Putamen (tissue), 1 donor: ENCODE results near the gene SPRY2.
A peak's percentile ranks its signal among the peaks of the same experiment; 100 is the strongest.
"Not testable (repeated sequence)": the region's sequence is repeated elsewhere in the genome, so short reads cannot be mapped to it uniquely, and the experiment has no call there.

Experiments
- DNase-seq: peaks from one replicate; pipeline ENCODE4 v3.0.0-alpha.2; 2016; ENCODE audit warnings: low spot score

Gene SPRY2

GRCh38 chr13:80348750-80349149 is 7.8 kb upstream of the SPRY2 start:
- DNase-seq: no peak

- DNase-seq: no peak
Measured at GRCh38 chr13:80348314-80348713, 7.4 kb upstream of the SPRY2 start.

GRCh38 chr13:80345771-80346510 is 5.0 kb upstream of the SPRY2 start:
- no peak for DNase-seq

- not testable (repeated sequence) for DNase-seq
Measured at GRCh38 chr13:80344032-80344431, 3.1 kb upstream of the SPRY2 start.

- peak; percentile 87 for DNase-seq
Measured at GRCh38 chr13:80342471-80343371, 1.8 kb upstream of the SPRY2 start.

- DNase-seq: peak; percentile 58
Measured at GRCh38 chr13:80341756-80342370, 937 bp upstream of the SPRY2 start.

GRCh38 chr13:80340651-80341100 is 250 bp downstream of the SPRY2 start:
- peak; percentile 64 for DNase-seq

- peak; percentile 52 for DNase-seq
Measured at GRCh38 chr13:80339912-80340650, 845 bp downstream of the SPRY2 start.

GRCh38 chr13:80339563-80339911 is 1.4 kb downstream of the SPRY2 start:
- peak; percentile 36 for DNase-seq

- peak; percentile 65 for DNase-seq
Measured at GRCh38 chr13:80338781-80339562, 2.0 kb downstream of the SPRY2 start.

- peak; percentile 43 for DNase-seq
Measured at GRCh38 chr13:80337288-80338081, 3.4 kb downstream of the SPRY2 start.

- DNase-seq: no peak
Measured at GRCh38 chr13:80336776-80337287, 4.1 kb downstream of the SPRY2 start.

GRCh38 chr13:80336370-80336769 is 4.6 kb downstream of the SPRY2 start:
- DNase-seq: no peak

GRCh38 chr13:80334597-80335260 is 6.2 kb downstream of the SPRY2 start:
- DNase-seq: no peak

GRCh38 chr13:80331984-80332383 is 8.9 kb downstream of the SPRY2 start:
- DNase-seq: no peak

GRCh38 chr13:80329250-80329649 is 11.7 kb downstream of the SPRY2 start:
- DNase-seq: no peak

- DNase-seq: no peak
Measured at GRCh38 chr13:80319004-80319403, 21.9 kb downstream of the SPRY2 start.

- no peak for DNase-seq
Measured at GRCh38 chr13:80314711-80315653, 25.9 kb downstream of the SPRY2 start.
